ENCODE results near the gene PTPRU.
"Not testable (repeated sequence)": the region's sequence is repeated elsewhere in the genome, so short reads cannot be mapped to it uniquely, and the experiment has no call there.

Gene PTPRU

GRCh38 chr1:29222686-29223085 lies 13.6 kb upstream of the PTPRU start:
- DNase-seq: no peak

DNA sequence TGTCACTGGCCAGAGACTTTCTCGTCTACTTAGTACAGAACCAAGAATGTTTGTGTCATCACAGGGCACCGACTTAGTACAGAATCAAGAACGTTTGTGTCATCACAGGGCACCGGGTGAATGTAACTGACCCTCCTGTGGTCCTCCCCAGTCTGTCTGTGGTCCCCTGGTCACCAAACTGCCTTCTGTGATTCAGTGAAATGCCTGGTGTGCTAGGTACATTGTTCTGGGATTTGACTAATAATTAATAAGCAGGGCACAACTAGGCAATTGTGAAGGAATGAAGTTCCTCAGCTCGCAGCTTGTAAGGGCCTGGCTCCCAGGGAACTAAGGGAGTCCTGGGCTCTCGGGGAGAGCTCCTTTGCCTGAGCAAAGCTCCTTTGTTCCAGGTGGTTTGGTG lies 12.8 kb upstream of the PTPRU start:
- DNase-seq: no peak

DNA sequence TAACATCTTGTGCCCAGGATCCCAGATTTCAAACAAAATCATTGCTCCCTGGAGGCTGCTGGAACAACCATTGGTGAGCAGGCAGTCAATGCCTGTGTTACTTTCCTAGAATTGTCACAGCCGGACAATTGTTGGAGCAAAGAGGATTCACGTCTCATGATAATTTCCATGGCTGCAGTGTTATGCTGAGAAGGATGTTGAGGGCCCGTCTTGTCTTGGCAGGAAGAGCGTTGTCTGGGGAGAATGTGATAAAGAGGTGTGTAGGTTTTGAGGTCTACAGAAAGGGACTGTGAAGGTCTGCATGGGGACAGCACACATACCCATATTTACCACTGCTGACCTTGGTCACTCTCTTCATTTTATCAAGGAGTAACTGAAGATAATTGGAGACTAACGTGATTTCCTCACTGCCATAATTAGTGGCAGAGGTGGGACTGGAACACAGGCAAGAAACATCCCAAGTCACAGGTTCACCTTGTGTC lies 11.9 kb upstream of the PTPRU start:
- no peak for DNase-seq

GRCh38 chr1:29225361-29225760 lies 11.0 kb upstream of the PTPRU start:
- DNase-seq: no peak

DNA sequence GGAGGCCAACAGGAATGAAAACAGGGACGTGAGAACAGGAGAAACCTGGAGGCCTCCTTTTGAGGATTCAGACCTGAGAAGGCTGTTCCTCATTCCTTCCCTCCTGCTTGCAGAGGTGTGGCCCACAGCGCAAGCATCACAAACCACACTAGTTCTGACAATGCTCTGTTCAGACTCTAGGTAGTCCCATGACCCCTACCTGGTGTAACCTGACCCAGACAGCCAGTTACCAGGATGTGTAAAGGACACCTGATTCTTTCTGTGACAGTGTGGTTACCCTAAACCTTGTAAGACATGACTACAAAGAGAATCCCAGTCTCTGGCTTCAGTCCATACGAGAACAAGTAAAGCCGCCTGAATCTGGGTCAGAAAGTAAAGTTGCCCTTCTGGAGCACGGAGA lies 8.8 kb upstream of the PTPRU start:
- no peak for DNase-seq

DNA sequence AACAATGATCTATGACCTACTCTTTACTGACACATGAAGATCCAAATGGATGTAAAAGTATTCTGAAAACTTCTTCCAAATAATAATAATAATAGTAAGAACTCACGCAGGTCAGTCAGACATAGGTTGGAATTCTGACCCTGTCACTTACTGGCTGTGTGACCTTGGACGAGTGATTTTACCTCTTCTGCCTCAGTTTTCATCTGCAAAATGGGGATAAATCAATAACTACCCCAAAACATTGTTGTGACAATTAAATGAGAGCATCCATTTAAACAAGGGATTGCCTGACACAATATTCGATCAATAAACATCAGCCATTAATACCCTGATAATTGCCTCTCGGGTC lies 6.1 kb upstream of the PTPRU start:
- DNase-seq: no peak

DNA sequence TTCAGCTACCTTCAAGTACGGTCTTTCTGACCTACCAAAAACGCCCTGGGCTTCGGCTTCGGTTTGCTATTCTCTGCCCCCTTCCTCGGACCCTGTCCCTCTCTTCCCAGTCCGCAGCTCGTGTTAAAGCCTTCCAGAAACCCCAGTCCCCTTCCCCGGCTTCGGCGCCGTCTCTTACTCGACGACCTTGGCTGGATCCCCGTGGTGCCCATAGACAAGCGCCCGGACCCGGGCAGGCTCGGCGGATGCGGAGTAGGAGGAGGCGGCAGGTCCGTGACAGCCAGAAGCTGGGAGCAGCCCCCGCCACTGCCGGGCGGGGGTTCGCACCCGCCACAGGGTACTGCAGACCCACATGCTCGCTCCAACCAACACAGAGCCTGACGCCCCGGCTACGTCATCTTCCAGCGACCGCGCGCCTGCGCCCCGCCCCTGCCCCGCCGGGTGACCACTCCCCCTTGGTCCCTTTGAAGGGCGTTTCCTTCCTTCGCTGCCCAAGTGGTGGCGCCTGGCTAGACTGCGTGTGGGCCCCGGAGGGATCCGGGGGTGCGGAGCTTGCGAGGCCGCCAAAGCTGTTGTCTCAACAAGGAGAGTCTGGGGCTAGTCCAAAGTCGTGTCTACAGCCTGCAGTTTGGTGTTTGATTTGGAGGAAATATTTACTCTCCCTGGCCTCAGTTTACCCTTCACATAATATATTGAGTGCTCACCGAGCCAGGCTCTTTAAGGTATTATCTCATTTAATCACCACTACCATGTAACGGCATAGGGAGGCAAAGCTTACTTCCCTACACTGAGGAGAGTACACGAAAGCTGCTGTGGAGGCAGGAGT lies 5.6 kb upstream of the PTPRU start, which contains the start of gene MECR:
Gene MECR, minus strand, starts transcription at position 382 of the 826 bp plus-strand sequence. Its CDS starts 28 bp downstream, at position 354.
- DNase-seq: peak; percentile 68

DNA sequence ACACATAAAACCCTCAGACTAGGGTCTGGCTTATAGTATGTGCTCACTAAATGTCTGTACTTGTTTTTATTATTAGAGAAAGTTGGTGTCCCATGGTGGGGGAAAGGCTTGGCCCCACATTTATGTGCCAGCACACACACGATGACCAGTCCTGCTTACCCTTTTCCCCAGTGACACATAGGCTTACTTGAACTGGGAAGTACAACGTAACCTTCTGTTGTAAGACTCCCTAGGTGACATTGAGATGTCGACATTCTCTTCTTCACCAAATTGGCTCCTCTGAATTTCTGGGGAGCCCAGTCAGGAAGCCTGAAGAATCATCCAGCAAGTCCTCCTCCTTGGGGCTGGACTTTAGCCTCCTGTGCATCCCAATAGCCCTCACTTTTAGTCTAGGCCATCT lies 3.9 kb upstream of the PTPRU start:
- DNase-seq: no peak

DNA sequence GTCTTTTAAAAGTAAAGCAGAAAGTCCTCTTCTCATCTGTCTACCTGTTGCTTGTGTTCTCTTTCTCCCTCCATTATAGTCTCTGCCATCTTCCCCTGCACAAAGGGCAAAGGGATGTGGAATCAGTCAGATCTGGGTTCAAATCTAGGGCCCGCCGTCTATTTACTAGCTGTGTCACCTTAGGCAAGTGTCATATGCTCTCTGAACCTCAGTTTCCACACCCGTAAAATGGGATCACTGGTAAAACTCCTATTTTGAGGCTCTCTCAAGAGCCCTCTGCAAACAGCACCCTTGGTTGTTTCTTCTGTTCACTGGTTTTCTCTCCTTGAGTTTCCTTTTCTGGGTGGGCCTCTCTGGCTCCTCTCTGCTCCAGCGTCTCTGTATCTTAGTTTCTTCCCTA lies 2.6 kb upstream of the PTPRU start:
- DNase-seq: no peak

- no peak for DNase-seq
These were observed 1.9 kb upstream of the PTPRU start for GRCh38 chr1:29234471-29234870.

GRCh38 chr1:29234881-29235280 lies 1.4 kb upstream of the PTPRU start:
- not testable (repeated sequence) for DNase-seq

GRCh38 chr1:29236712-29237128 lies 398 bp downstream of the PTPRU start:
- DNase-seq: no peak

- DNase-seq: no peak
These were observed 953 bp downstream of the PTPRU start for GRCh38 chr1:29237129-29237821.

DNA sequence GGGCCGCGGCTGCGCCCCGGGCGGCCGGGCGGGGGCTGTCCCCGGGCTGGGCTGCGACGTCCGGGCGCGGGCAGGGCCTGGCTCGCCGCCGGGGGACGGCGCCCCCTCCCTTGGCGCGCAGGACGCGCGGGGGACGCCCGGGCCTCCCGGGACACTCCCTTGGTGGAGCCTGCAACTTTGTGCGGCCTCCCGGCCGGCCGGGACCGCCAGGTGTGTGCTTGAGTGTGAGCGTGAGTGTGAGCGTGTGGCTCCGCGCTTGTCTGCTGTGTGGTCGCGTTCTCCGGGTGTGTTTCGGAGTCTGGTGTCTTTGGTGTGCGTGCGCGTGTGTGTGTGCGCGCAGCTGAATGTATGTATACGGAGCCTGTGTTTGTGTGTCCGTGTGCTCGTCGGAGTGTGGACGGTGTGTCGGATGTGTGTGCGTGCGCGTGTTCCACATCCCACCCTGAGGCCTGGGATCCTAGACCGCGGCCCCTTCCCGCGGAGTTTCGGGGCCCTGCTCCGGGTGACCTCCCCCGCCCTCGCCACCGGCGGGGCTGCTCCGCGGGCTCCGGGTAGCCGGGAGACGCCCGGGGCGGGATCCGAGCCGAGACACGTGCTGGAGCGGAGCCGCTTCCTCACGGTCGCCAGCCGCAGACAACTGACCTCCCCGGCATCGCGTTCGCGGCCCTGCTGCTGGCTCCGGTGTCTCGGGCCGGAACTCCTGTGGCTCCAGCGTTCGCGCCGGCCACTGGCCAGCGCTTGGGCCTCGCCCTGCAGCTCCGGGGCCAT lies 1.7 kb downstream of the PTPRU start:
- DNase-seq: no peak

GRCh38 chr1:29238620-29239002 lies 2.3 kb downstream of the PTPRU start:
- DNase-seq: no peak

- DNase-seq: no peak
These were observed 2.8 kb downstream of the PTPRU start for GRCh38 chr1:29239142-29239541.

DNA sequence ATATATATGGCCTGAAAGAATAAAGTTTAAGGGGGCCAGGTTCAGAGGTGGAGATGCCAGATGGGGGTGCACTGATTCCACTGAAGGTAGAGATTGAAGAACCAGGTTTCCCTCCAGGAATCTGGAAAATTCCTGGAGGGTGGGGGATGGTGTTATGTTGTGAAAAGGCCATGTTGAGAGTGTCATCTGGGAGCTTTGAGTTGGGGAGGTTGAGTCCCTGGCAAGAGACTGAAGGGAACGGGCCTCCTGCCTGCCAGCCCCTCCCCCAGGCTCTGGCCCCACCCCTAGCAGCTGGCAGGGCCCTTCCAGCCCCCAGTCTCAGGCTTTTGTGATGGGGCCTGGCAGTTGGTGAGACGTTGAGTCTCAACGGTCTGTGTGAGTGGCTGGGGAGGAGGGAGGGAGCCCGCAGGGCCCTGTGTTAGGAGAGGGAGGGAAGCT lies 4.1 kb downstream of the PTPRU start:
- no peak for DNase-seq

DNA sequence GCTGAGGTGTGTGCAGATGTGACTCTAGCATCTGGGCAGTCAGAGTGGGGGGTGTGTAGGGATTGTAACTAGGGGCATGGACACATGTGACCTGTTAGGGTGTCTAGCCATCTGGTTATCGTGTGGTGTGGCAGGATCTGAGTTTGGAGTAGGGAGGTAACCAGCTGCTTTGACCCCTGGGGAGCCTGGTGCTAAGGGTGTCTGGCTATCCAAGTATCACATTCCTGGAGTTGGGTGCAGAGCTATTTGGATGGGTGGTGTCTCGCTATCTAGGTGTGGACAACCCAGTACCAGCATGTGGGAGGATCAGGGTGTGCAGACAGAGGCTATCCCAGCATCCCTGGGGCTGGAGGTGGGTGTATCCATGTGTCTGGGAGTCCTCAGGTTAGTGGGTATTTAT lies 4.7 kb downstream of the PTPRU start:
- no peak for DNase-seq

DNA sequence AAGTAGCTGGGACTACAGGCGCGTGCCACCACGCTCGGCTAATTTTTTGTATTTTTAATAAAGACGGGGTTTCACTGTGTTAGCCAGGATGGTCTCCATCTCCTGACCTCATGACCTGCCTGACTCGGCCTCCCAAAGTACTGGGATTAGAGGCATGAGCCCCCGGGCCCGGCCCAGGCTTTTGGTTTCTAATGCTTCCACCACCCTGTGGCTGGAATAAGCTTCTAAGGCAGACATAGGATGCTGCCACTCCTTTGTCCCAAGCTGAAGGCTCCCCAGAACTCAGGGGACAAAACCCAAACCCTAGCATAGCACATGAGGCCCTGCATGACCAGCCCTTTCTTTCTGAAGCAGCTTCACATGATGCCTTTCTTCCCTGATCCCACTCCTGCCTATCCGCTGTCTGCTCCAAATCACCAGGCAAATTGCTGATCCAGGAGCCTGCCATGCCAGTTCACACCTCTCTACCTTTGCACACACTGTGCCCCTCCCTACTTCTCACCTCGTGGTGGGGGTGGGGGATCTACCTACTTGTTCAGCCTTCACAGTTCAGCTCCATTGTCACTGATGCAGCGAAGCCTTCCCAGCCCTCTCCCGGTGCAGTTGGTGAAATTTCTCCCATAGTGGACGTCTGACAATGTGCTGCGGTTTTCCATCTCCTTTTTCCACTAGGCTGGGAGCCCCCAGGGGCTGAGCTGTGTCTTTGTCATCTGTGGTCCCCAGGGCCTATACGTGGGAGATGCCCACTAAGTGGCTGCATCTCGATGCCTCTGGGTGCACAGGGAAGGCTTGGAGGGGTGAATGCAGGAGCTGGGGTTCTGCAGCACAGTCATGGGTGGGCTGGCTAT lies 6.9 kb downstream of the PTPRU start:
- DNase-seq: no peak

DNA sequence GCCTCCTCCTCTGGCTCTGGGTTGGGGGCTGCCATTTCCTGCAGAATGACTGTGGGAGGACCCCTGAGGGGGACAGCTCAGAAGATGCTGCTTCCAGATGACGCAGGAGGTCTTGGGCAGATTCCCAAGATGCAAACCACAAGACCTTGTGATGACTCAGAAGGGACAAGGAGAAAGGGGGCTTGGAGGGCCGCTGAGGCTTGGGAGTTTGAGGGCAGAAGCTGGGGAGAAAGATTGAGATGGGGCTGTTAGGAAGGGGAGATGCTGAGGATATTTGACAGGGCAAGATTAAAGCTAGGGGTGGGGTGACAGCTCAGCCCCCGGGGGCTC lies 7.5 kb downstream of the PTPRU start:
- no peak for DNase-seq

- DNase-seq: no peak
These were observed 8.9 kb downstream of the PTPRU start for GRCh38 chr1:29245261-29245660.

DNA sequence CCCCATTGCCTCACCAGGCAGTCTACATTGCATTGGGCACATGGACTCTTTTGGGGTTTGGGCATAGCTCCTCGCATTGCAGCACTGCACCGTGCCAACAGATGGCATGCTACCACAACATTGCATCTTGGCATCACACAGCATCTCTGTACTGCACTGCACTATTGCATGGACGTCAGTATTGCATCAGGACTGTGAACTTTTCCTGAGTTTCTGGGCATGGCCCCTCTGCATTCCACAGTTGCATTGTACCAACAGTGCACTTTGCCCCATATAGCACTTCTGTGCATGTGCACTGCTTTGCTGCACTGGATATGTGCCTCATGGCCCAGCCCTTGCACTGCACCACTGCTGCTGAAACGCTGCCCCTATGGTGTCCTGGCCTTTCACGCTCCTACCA lies 9.6 kb downstream of the PTPRU start:
- DNase-seq: no peak

DNA sequence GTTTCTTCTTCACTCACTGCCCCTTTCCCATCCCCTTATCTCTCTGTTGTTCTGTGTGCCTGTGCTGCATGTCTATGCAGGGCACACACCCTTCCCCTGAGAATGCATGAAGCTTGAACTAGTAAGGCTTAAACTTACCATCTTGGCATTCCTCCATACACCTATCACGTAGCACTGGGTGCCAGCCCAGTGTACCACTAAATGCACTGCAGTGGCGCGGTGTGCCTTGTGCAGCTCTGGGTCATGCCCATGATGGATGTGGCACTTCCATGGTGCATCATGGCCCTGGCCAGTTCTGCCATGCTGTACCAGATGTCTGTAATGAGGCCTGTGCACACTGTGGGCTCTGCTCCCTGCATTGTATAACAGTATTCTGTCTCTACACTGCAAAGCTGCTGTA lies 10.7 kb downstream of the PTPRU start:
- DNase-seq: no peak
